Neural cell (in vitro differentiated cells): Measurements from ENCODE around the gene C3orf62.

Experiments
- EZH2 ChIP-seq: fragments of 200-600, 300-800 bp; shearing (Covaris generic), sonication (generic); IDR thresholded peaks from 2 replicates; pipeline ENCODE4 v1.6.1; 2014; ENCODE audit warnings: antibody characterized with exemption, low read length, borderline replicate concordance, mild to moderate bottlenecking; ENCODE audit not compliant: insufficient read depth, poor library complexity, severe bottlenecking
- REST ChIP-seq: IDR thresholded peaks from 2 replicates; pipeline ENCODE4 v1.6.1; 2012; ENCODE audit warnings: borderline replicate concordance
- TF ChIP-seq, protein P1 (sequence below): fragments of 450-650 bp; IDR thresholded peaks from 2 replicates; pipeline ENCODE4 v1.5.1; 2014; ENCODE audit warnings: antibody characterized with exemption, mild to moderate bottlenecking, moderate library complexity; ENCODE audit not compliant: poor library complexity, severe bottlenecking

GRCh38 chr3:49219132-49219531 lies 57.9 kb downstream of the C3orf62 start:
- TF ChIP-seq EZH2 = no peak
- no peak for TF ChIP-seq REST
- TF ChIP-seq, protein P1, sequence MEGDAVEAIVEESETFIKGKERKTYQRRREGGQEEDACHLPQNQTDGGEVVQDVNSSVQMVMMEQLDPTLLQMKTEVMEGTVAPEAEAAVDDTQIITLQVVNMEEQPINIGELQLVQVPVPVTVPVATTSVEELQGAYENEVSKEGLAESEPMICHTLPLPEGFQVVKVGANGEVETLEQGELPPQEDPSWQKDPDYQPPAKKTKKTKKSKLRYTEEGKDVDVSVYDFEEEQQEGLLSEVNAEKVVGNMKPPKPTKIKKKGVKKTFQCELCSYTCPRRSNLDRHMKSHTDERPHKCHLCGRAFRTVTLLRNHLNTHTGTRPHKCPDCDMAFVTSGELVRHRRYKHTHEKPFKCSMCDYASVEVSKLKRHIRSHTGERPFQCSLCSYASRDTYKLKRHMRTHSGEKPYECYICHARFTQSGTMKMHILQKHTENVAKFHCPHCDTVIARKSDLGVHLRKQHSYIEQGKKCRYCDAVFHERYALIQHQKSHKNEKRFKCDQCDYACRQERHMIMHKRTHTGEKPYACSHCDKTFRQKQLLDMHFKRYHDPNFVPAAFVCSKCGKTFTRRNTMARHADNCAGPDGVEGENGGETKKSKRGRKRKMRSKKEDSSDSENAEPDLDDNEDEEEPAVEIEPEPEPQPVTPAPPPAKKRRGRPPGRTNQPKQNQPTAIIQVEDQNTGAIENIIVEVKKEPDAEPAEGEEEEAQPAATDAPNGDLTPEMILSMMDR = no peak
